Peyer's patch (tissue), 4 donors: ENCODE data around the gene ZNF418.

ENCODE experiments used
- POLR2A ChIP-seq, 2 donors: fragments of 450-650 bp; IDR thresholded peaks; one replicate each; pipeline ENCODE4 v1.5.1; 2017; ENCODE audit warnings: antibody characterized with exemption in 2 of 2, mild to moderate bottlenecking in 2 of 2, moderate library complexity in 2 of 2
- TF ChIP-seq, protein P1 (sequence below), 6 experiments: fragments of 450-650 bp in 4 of 6; fragments of 200-600 bp in 2 of 6; sonication (generic) in 1 of 6; IDR thresholded peaks; one replicate each; pipeline ENCODE4 v1.5.1; 2017 to 2019; ENCODE audit warnings: antibody characterized with exemption in 6 of 6, mild to moderate bottlenecking in 3 of 6, moderate library complexity in 1 of 6

- TF ChIP-seq, protein P1, sequence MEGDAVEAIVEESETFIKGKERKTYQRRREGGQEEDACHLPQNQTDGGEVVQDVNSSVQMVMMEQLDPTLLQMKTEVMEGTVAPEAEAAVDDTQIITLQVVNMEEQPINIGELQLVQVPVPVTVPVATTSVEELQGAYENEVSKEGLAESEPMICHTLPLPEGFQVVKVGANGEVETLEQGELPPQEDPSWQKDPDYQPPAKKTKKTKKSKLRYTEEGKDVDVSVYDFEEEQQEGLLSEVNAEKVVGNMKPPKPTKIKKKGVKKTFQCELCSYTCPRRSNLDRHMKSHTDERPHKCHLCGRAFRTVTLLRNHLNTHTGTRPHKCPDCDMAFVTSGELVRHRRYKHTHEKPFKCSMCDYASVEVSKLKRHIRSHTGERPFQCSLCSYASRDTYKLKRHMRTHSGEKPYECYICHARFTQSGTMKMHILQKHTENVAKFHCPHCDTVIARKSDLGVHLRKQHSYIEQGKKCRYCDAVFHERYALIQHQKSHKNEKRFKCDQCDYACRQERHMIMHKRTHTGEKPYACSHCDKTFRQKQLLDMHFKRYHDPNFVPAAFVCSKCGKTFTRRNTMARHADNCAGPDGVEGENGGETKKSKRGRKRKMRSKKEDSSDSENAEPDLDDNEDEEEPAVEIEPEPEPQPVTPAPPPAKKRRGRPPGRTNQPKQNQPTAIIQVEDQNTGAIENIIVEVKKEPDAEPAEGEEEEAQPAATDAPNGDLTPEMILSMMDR (IDR thresholded peaks at IDR 0.05) = no peak
- no peak for TF ChIP-seq POLR2A (IDR thresholded peaks at IDR 0.05)
Observed at GRCh38 chr19:57887195-57887941, 47.8 kb downstream of the ZNF418 start.
